Omental fat pad (tissue), 4 donors: ENCODE results near the gene RAB11FIP4. TPM values are rescaled to one million over a fixed set of nuclear protein-coding genes. Genes with fewer than 3 reads are reported as not detected.

Experiments
- ATAC-seq: fragments of 150-250 bp; one replicate; pipeline ENCODE4 v1.9.1; 2016; ENCODE audit warnings: mild to moderate bottlenecking, moderate library complexity; ENCODE audit not compliant: low FRiP score
- DNase-seq: peaks from one replicate; pipeline ENCODE4 v3.0.0-alpha.2; 2019; ENCODE audit warnings: low spot score
- total RNA-seq, 4 donors: library from RNA; depleted of rRNA; stranded (reverse); fragments of >200 nt; gene quantifications; one replicate each; pipeline ENCODE4 v1.1.0, GENCODE V29; 2016
- TF ChIP-seq, protein P1 (sequence below), 3 donors: fragments of 450-650 bp; IDR thresholded peaks; one replicate each; pipeline ENCODE4 v1.5.1; 2016 to 2017; ENCODE audit warnings: antibody characterized with exemption in 3 of 3, mild to moderate bottlenecking in 3 of 3, moderate library complexity in 2 of 3

Gene RAB11FIP4
- total RNA-seq, 4 donors from 2014 or later = 2.8 to 12.0 (median 5.7) TPM

DNA sequence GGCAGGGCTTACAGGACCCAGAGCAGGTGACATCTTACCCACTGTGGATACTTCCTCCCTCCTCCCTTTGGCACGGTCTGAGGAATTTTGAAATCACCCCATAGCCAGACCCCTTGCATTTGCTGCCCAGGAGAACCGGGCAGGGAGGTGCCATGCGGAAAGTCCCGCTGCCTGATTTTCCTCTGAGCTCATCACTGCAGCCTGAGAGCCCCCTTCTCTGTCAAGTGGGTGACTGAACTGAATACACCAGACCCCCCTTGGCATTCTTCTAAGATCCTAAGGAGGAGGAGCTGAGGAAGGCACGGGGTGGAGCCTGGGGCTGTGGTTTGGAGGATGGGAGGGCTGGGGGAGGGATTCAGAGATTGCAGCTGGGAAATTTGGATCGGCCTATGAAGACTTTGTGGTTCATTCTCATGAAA is 173.4 kb downstream of the RAB11FIP4 start:
- TF ChIP-seq, protein P1, sequence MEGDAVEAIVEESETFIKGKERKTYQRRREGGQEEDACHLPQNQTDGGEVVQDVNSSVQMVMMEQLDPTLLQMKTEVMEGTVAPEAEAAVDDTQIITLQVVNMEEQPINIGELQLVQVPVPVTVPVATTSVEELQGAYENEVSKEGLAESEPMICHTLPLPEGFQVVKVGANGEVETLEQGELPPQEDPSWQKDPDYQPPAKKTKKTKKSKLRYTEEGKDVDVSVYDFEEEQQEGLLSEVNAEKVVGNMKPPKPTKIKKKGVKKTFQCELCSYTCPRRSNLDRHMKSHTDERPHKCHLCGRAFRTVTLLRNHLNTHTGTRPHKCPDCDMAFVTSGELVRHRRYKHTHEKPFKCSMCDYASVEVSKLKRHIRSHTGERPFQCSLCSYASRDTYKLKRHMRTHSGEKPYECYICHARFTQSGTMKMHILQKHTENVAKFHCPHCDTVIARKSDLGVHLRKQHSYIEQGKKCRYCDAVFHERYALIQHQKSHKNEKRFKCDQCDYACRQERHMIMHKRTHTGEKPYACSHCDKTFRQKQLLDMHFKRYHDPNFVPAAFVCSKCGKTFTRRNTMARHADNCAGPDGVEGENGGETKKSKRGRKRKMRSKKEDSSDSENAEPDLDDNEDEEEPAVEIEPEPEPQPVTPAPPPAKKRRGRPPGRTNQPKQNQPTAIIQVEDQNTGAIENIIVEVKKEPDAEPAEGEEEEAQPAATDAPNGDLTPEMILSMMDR (IDR thresholded peaks at IDR 0.05) = no peak
- DNase-seq (no peak), ATAC-seq (peak; percentile 68)

DNA sequence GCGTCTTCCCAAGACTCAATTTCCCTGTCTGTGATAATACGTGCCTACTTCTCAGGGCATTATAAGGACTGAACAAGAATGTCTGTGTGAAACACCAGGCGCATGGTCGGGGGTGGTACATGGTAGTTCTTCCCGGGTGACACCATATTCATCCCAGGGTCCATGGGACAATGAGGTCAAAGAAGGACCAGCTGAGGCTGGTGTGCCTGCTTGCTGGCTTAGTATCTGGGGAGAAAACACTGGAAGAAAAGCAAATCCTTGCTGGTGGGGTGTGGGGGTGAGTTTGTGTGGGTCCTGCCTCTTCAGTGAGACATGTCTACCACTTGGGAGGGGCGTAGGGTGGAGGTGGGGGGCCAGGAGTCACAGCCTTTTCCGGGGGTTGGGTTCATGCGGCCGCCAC is 174.2 kb downstream of the RAB11FIP4 start:
- DNase-seq = no peak
- TF ChIP-seq, protein P1 (IDR thresholded peaks at IDR 0.05) = no peak
- no peak for ATAC-seq

DNA sequence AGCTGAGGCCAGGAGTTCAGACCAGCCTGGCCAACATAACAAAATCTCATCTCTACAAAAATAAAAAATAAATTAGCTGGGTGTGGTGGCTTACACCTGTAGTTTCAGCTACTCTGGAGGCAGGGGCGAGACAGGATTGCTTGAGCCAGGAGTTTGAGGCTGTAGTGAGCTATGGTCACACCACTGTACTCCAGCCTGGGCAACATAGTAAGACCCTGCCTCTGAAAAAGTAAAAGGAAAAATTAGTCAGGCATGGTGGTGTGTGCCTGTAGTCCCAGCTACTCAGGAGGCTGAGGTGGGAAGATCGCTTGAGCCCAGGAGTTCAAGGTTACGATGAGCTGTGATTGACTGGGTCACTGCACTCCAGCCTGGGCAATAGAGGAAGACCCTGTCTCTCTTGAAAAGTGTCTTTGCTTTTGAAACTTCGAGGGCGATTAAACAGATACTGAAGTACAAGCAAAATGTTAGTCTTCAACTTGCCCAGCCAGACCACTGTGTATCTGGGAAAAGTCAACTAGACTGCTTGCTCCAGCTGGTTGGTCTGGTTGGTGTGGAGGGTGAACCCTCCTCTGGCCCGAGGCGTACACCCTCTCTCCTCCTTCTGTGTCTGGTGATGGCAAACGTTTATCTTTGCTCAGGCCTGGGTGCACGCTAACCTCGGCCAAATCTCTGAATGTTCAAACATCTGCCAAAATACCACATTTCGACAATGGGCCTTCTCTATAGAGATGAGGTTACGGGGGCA is 174.9 kb downstream of the RAB11FIP4 start:
- DNase-seq = no peak
- TF ChIP-seq, protein P1 (IDR thresholded peaks at IDR 0.05) = no peak
- ATAC-seq = no peak

DNA sequence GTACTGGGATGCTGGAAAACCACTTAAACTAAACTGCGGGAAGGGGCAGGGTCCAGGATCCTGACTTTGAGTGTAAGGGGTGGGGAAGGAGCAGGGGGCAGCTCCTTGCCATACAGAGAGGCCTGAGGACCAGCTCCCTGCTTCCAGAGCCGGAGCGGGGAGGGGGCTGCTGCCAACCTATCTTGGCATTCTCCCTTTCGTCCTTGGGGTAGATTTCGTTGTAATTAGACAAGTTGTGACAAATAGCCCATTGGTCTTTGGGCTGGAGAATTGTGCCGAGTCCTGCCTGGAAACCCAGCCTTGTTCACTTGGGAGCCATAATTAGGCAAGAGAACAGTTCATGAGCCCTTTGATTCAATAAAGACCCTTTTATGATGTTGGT is 175.5 kb downstream of the RAB11FIP4 start:
- ATAC-seq (no peak), DNase-seq (no peak)
- TF ChIP-seq, protein P1 (IDR thresholded peaks at IDR 0.05) = no peak

DNA sequence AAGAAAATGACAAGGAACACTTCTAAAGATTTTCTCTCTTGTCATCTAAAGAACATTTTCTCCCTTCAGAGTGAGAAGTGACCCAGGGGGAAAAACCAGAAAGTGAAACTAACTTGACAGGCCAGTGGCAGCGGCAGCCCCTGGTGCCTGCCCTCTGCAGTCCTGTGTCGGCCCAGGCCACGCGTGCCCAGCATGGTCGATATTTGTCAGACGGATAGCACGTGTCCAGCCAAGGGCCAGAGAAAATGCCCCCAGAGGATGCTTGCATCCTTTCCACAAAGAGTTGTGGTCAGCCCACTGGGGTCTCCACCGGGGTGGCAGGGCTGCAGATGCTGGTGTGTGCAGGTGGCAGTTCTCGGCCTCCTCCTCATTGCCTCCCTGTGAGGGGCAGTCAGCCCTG is 176.6 kb downstream of the RAB11FIP4 start:
- ATAC-seq (no peak), DNase-seq (no peak)
- TF ChIP-seq, protein P1 (IDR thresholded peaks at IDR 0.05) = no peak

DNA sequence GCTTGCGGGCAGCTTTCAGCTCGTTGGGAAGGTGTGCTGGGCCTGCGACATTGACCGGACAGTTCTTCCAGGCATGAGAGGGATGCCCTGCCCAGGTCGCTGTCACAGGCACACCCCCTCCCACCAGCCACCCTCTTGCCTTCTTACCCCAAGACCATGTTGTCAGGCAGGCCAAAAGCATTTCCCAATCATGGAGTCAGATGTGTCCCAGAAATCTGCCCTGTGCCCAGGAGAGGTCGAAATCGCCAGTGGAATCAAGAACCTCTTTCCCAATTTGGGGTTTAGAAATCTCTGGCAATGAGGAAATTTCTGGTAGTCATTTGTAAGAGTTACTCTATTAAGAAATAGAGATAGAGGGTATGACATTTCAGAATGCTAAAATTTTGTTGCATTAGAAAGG is 177.1 kb downstream of the RAB11FIP4 start:
- DNase-seq = no peak
- ATAC-seq = peak; percentile 38
- TF ChIP-seq, protein P1 (IDR thresholded peaks at IDR 0.05) = no peak

DNA sequence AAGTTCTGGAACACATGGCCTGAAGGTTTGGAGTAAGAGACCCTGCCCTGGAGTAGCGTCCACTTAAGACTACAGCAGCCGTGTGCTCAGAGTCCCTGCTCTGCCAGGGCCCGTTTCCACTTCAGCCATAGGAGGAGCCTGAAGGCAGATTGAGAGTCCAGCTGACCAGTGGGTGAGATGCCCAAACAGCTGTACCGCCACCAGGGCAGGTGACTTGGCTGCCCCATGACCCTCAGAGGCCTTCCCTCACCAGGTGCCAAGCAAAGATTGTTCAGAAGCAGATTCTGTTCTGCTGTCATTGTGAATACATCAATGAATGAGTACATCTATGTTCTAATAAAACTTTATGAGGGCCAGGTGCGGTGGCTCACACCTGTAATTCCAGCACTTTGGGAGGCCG is 178.8 kb downstream of the RAB11FIP4 start:
- no peak for ATAC-seq
- TF ChIP-seq, protein P1 (IDR thresholded peaks at IDR 0.05) = no peak
- DNase-seq = no peak
